Caco-2 (cell line): ENCODE results near the gene PLSCR1. TPM values are rescaled to one million over a fixed set of nuclear protein-coding genes. Genes with fewer than 3 reads are reported as not detected.

ENCODE experiments used
- BruUV-seq: library from RNA; stranded (reverse); fragments of 400-500 nt; replicated peaks from 2 replicates; lab custom pipeline; 2021; lab: Mats Ljungman, UMichigan
- CTCF ChIA-PET: fragments of 300-600 bp; sonication (Branson Sonifier 250); formaldehyde crosslinking; loops from one replicate; lab custom pipeline; 2022; ENCODE audit warnings: antibody characterized with exemption; lab: Charles Lee
- POLR2A ChIA-PET: fragments of 300-600 bp; sonication (Branson Sonifier 250); formaldehyde crosslinking; loops from one replicate; lab custom pipeline; 2022; ENCODE audit warnings: antibody characterized with exemption; lab: Charles Lee
- DNase-seq, 2 experiments: peaks; one replicate each; pipeline versions ENCODE4 v3.0.0 to v3.0.0-alpha.2; 2020 to 2022
- H3K27me3 ChIP-seq: replicated peaks from 2 replicates; pipeline ENCODE4 v1.6.0; 2011; ENCODE audit warnings: low read length; ENCODE audit not compliant: control insufficient read depth, insufficient read depth
- H3K36me3 ChIP-seq: 2 replicates; pipeline ENCODE4 v1.5.1; 2011; ENCODE audit warnings: low read length; ENCODE audit not compliant: control insufficient read depth, insufficient read depth
- H3K4me1 ChIP-seq: fragments of 250-450 bp; sonication (Bioruptor Pico); 2 replicates; pipeline ENCODE4 v1.5.1; 2020; ENCODE audit warnings: mild to moderate bottlenecking
- H3K4me3 ChIP-seq: 2 replicates; pipeline ENCODE4 v1.5.1; 2011; ENCODE audit warnings: low read depth, mild to moderate bottlenecking, control low read depth, low read length
- H3K9me3 ChIP-seq: fragments of 250-450 bp; sonication (Bioruptor Pico); 2 replicates; pipeline ENCODE4 v1.5.1; 2020; ENCODE audit warnings: mild to moderate bottlenecking, moderate library complexity
- H3K27ac Mint-ChIP-seq: one replicate; pipeline ENCODE4 v1.8.0; 2022; ENCODE audit warnings: mixed read lengths; ENCODE audit not compliant: unreplicated experiment
- H3K27me3 Mint-ChIP-seq: one replicate; pipeline ENCODE4 v1.8.0; 2022; ENCODE audit warnings: mixed read lengths; ENCODE audit not compliant: insufficient read depth, unreplicated experiment
- H3K36me3 Mint-ChIP-seq: one replicate; pipeline ENCODE4 v1.8.0; 2022; ENCODE audit warnings: mild to moderate bottlenecking, mixed read lengths; ENCODE audit not compliant: insufficient read depth, unreplicated experiment
- H3K4me1 Mint-ChIP-seq: one replicate; pipeline ENCODE4 v1.8.0; 2022; ENCODE audit warnings: low read depth, mixed read lengths; ENCODE audit not compliant: unreplicated experiment
- H3K4me3 Mint-ChIP-seq: one replicate; pipeline ENCODE4 v1.8.0; 2022; ENCODE audit warnings: mild to moderate bottlenecking, moderate library complexity, mixed read lengths; ENCODE audit not compliant: unreplicated experiment
- H3K9me3 Mint-ChIP-seq: one replicate; pipeline ENCODE4 v1.8.0; 2022; ENCODE audit warnings: mixed read lengths; ENCODE audit not compliant: unreplicated experiment
- CTCF ChIP-seq, 2 experiments: fragments of 200-600 bp in 1 of 2; IDR thresholded peaks; 1 replicate in 1 of 2; 2 replicates in 1 of 2; pipeline versions ENCODE4 v1.5.1 to v1.8.0; 2011 to 2022; ENCODE audit warnings: antibody characterized with exemption in 1 of 2, control low read depth in 1 of 2, inconsistent platforms in 1 of 2, low read depth in 1 of 2, low read length in 1 of 2, mild to moderate bottlenecking in 1 of 2, moderate library complexity in 1 of 2; ENCODE audit not compliant: insufficient read depth in 1 of 2, severe bottlenecking in 1 of 2, unreplicated experiment in 1 of 2
- intact Hi-C: fragments of 100-400 bp; cut with micrococcal nuclease; formaldehyde crosslinking; loops from one replicate; pipeline ENCODE4 v1.10.0; 2022; ENCODE audit not compliant: unreplicated experiment
- total RNA-seq: library from RNA; stranded (reverse); gene quantifications from 2 replicates; pipeline ENCODE4 v1.2.3, GENCODE V29; 2022

Gene PLSCR1
- total RNA-seq, 1 experiment from 2014 or later = 116 TPM

GRCh38 chr3:146559388-146559787 lies 15.0 kb upstream of the PLSCR1 start:
- BruUV-seq = no TSS peak
- intact Hi-C loops = no loop called here

GRCh38 chr3:146558781-146559180 lies 14.4 kb upstream of the PLSCR1 start:
- no peaks in the 10 kb centered on the region for H3K4me1 ChIP-seq
- no peak overlapping the region for H3K4me3 ChIP-seq
- ChIA-PET CTCF (no interaction called here), POLR2A (no interaction called here)
- Mint-ChIP-seq H3K9me3 (no peaks in the 10 kb centered on the region), H3K4me3 (no peak overlapping the region), H3K27ac (no peak overlapping the region), H3K36me3 (no peaks in the 10 kb centered on the region), H3K27me3 (no peaks in the 10 kb centered on the region), H3K4me1 (no peaks in the 10 kb centered on the region)
- DNase-seq = no peak
- intact Hi-C loops = no loop called here
- no peak for TF ChIP-seq CTCF (IDR thresholded peaks at IDR 0.05; ENCODE audit: insufficient read depth in 1 of 2, low read depth in 1 of 2, low read length in 1 of 2, severe bottlenecking in 1 of 2, unreplicated experiment in 1 of 2)
- no peaks in the 10 kb centered on the region; the same call in 1 of the 2 replicates for H3K9me3 ChIP-seq
- H3K36me3 ChIP-seq = no peaks in the 10 kb centered on the region
- no peaks in the 10 kb centered on the region for H3K27me3 ChIP-seq
- no TSS peak for BruUV-seq

More at GRCh38 chr3:146559388-146559787, 15.0 kb upstream of the PLSCR1 start:
- no peaks in the 10 kb centered on the region for H3K4me1 ChIP-seq
- no peaks in the 10 kb centered on the region for H3K27me3 Mint-ChIP-seq
- TF ChIP-seq CTCF (IDR thresholded peaks at IDR 0.05; ENCODE audit: insufficient read depth in 1 of 2, low read depth in 1 of 2, low read length in 1 of 2, severe bottlenecking in 1 of 2, unreplicated experiment in 1 of 2) = no peak
- no peak for DNase-seq
- H3K27me3 ChIP-seq = no peaks in the 10 kb centered on the region
- no peaks in the 10 kb centered on the region for H3K36me3 ChIP-seq
- no peaks in the 10 kb centered on the region for H3K36me3 Mint-ChIP-seq
- no peaks in the 10 kb centered on the region for H3K4me1 Mint-ChIP-seq
- H3K9me3 Mint-ChIP-seq = no peaks in the 10 kb centered on the region
- ChIA-PET CTCF (no interaction called here), POLR2A (no interaction called here)
- no peak overlapping the region for H3K4me3 ChIP-seq
- no peak overlapping the region for H3K4me3 Mint-ChIP-seq
- H3K27ac Mint-ChIP-seq = no peak overlapping the region
- no peaks in the 10 kb centered on the region; the same call in 1 of the 2 replicates for H3K9me3 ChIP-seq

GRCh38 chr3:146557745-146558144 lies 13.3 kb upstream of the PLSCR1 start:
- Mint-ChIP-seq H3K27me3 (no peaks in the 10 kb centered on the region), H3K27ac (no peak overlapping the region), H3K36me3 (no peaks in the 10 kb centered on the region), H3K4me3 (no peak overlapping the region), H3K4me1 (no peaks in the 10 kb centered on the region), H3K9me3 (no peaks in the 10 kb centered on the region)
- no peak for DNase-seq
- BruUV-seq = no TSS peak
- H3K36me3 ChIP-seq = no peaks in the 10 kb centered on the region
- H3K4me1 ChIP-seq = no peaks in the 10 kb centered on the region
- no peaks in the 10 kb centered on the region; the same call in 1 of the 2 replicates for H3K9me3 ChIP-seq
- no peak overlapping the region for H3K4me3 ChIP-seq
- ChIA-PET CTCF (no interaction called here), POLR2A (no interaction called here)
- intact Hi-C loops = no loop called here
- no peaks in the 10 kb centered on the region for H3K27me3 ChIP-seq
- no peak for TF ChIP-seq CTCF (IDR thresholded peaks at IDR 0.05; ENCODE audit: insufficient read depth in 1 of 2, low read depth in 1 of 2, low read length in 1 of 2, severe bottlenecking in 1 of 2, unreplicated experiment in 1 of 2)
